Measurements from ENCODE around the gene TMEM14C. TPM values are rescaled to one million over a fixed set of nuclear protein-coding genes. Genes with fewer than 3 reads are reported as not detected.

TMEM14C gene
- total RNA-seq, 1 experiment from 2014 or later, result 134 TPM

GRCh38 chr6:10685092-10685915 lies 37.6 kb upstream of the TMEM14C start:
- POLR2A ChIA-PET, result no interaction called here
- Mint-ChIP-seq H3K4me3 (ENCODE audit: unreplicated experiment) (no peak overlapping the region), H3K27ac (ENCODE audit: unreplicated experiment) (no peak overlapping the region)

GRCh38 chr6:10686901-10687300 lies 36.0 kb upstream of the TMEM14C start:
- no peaks in the 10 kb centered on the region for H3K9me3 Mint-ChIP-seq (ENCODE audit: unreplicated experiment)
- no peaks in the 10 kb centered on the region for H3K27me3 Mint-ChIP-seq (ENCODE audit: insufficient read depth, unreplicated experiment)
- peaks cover 12% of the 10 kb centered on the region for H3K4me1 ChIP-seq
- no peak for DNase-seq
- H3K36me3 Mint-ChIP-seq (ENCODE audit: insufficient read depth, unreplicated experiment), result no peaks in the 10 kb centered on the region
- intact Hi-C loops (cut with micrococcal nuclease; ENCODE audit: unreplicated experiment), result no loop called here
- no TSS peak for BruUV-seq (replicated peaks)
- TF ChIP-seq CTCF (IDR thresholded peaks at IDR 0.05; ENCODE audit: insufficient read depth in 1 of 2, low read depth in 1 of 2, low read length in 1 of 2, severe bottlenecking in 1 of 2, unreplicated experiment in 1 of 2), result no peak
- POLR2A ChIA-PET, result no interaction called here
- H3K27ac Mint-ChIP-seq (ENCODE audit: unreplicated experiment), result no peak overlapping the region
- H3K36me3 ChIP-seq (ENCODE audit: control insufficient read depth, insufficient read depth, low read length), result no peaks in the 10 kb centered on the region
- CTCF ChIA-PET, result no interaction called here
- no peak overlapping the region for H3K4me3 Mint-ChIP-seq (ENCODE audit: unreplicated experiment)
- H3K27me3 ChIP-seq (replicated peaks; ENCODE audit: control insufficient read depth, insufficient read depth, low read length), result no peaks in the 10 kb centered on the region
- H3K9me3 ChIP-seq, result no peaks in the 10 kb centered on the region
- H3K4me1 Mint-ChIP-seq (ENCODE audit: low read depth, unreplicated experiment), result peaks cover 16% of the 10 kb centered on the region
- H3K4me3 ChIP-seq (ENCODE audit: low read depth, low read length), result no peak overlapping the region

More at GRCh38 chr6:10685092-10685915, 37.6 kb upstream of the TMEM14C start:
- Histone ChIP-seq H3K4me1 (peaks cover 13% of the 10 kb centered on the region), H3K9me3 (no peaks in the 10 kb centered on the region), H3K36me3 (ENCODE audit: control insufficient read depth, insufficient read depth, low read length) (no peaks in the 10 kb centered on the region), H3K4me3 (ENCODE audit: low read depth, low read length) (no peak overlapping the region), H3K27me3 (replicated peaks; ENCODE audit: control insufficient read depth, insufficient read depth, low read length) (no peaks in the 10 kb centered on the region)
- no peaks in the 10 kb centered on the region for H3K36me3 Mint-ChIP-seq (ENCODE audit: insufficient read depth, unreplicated experiment)
- BruUV-seq (replicated peaks), result no TSS peak
- no peaks in the 10 kb centered on the region for H3K27me3 Mint-ChIP-seq (ENCODE audit: insufficient read depth, unreplicated experiment)
- no peak for DNase-seq
- peaks cover 25% of the 10 kb centered on the region for H3K4me1 Mint-ChIP-seq (ENCODE audit: low read depth, unreplicated experiment)
- CTCF ChIA-PET, result no interaction called here
- intact Hi-C loops (cut with micrococcal nuclease; ENCODE audit: unreplicated experiment), result no loop called here
- peaks cover 10% of the 10 kb centered on the region for H3K9me3 Mint-ChIP-seq (ENCODE audit: unreplicated experiment)
- TF ChIP-seq CTCF (IDR thresholded peaks at IDR 0.05; ENCODE audit: insufficient read depth in 1 of 2, low read depth in 1 of 2, low read length in 1 of 2, severe bottlenecking in 1 of 2, unreplicated experiment in 1 of 2), result no peak

GRCh38 chr6:10687582-10687981 lies 35.3 kb upstream of the TMEM14C start:
- Mint-ChIP-seq H3K27me3 (ENCODE audit: insufficient read depth, unreplicated experiment) (no peaks in the 10 kb centered on the region), H3K4me1 (ENCODE audit: low read depth, unreplicated experiment) (peaks cover 10% of the 10 kb centered on the region), H3K9me3 (ENCODE audit: unreplicated experiment) (no peaks in the 10 kb centered on the region), H3K36me3 (ENCODE audit: insufficient read depth, unreplicated experiment) (no peaks in the 10 kb centered on the region), H3K27ac (ENCODE audit: unreplicated experiment) (no peak overlapping the region), H3K4me3 (ENCODE audit: unreplicated experiment) (no peak overlapping the region)
- ChIA-PET POLR2A (no interaction called here), CTCF (no interaction called here)
- Histone ChIP-seq H3K36me3 (ENCODE audit: control insufficient read depth, insufficient read depth, low read length) (no peaks in the 10 kb centered on the region), H3K9me3 (no peaks in the 10 kb centered on the region), H3K4me1 (peaks cover 5% of the 10 kb centered on the region), H3K4me3 (ENCODE audit: low read depth, low read length) (no peak overlapping the region), H3K27me3 (replicated peaks; ENCODE audit: control insufficient read depth, insufficient read depth, low read length) (no peaks in the 10 kb centered on the region)
- no TSS peak for BruUV-seq (replicated peaks)
- no peak for DNase-seq
- TF ChIP-seq CTCF (IDR thresholded peaks at IDR 0.05; ENCODE audit: insufficient read depth in 1 of 2, low read depth in 1 of 2, low read length in 1 of 2, severe bottlenecking in 1 of 2, unreplicated experiment in 1 of 2), result no peak
- intact Hi-C loops (cut with micrococcal nuclease; ENCODE audit: unreplicated experiment), result no loop called here
